MM.1S (cell line): ENCODE results near the gene KDM2A.

Source experiments
- CTCF ChIP-seq: fragments of 300-600 bp; sonication (generic); IDR thresholded peaks from 2 replicates; pipeline ENCODE4 v1.5.1; 2016; ENCODE audit warnings: antibody characterized with exemption, low read length, mixed read lengths
- EZH2 ChIP-seq: fragments of 300-600 bp; sonication (generic); optimal IDR thresholded peaks from 2 replicates; pipeline ENCODE3; 2017; ENCODE audit warnings: low read depth, mild to moderate bottlenecking, antibody characterized with exemption, low read length, mixed read lengths

GRCh38 chr11:67227726-67228125, 108.7 kb downstream of the KDM2A start:
- TF ChIP-seq CTCF (no peak), EZH2 (no peak)
